ENCODE results near the gene CACHD1.

The CACHD1 gene

DNA sequence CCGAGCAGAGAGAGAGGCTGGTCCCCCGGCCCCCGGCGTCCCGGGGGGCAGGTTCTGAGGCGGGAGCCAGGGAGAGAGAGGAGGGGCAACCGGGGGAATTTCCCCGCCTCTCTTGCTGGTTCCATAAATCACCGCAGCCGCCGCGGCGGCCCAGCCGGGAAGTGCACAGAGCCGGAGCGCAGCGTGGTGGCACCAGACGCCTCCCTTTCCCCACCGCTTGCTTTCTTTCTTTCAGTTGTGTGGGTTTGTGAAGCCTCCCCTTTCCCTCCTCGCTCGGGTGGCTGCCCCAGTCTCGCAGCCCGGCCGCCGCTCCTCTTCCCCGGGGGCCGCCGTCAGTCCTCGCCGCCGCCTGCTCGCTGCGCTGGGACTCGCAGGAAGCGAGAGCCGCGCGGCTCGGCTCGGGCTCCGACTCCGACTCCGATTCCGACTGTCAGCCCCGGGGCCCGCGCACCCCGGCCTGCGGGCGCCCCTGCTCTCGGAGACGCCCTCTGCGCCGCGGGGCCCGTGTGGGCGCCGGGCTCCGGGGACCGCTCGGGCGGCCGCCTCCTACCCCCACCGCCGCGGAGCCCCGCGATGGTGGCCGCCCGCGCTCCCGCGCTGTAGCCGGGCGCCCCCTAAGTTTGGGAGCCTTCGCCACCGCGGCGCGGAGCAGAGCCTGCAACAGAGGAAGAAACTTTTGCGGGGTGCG is at the start of gene CACHD1:
TSS of gene CACHD1 (plus strand) at position 153 of the 688 bp plus-strand sequence. CDS start 616 bp downstream, outside the sequence.
- DNase-seq (ENCODE audit: low read depth, low spot score) = peak; percentile 10
- H3K27ac ChIP-seq = no peak within 1 kb of the TSS

DNA sequence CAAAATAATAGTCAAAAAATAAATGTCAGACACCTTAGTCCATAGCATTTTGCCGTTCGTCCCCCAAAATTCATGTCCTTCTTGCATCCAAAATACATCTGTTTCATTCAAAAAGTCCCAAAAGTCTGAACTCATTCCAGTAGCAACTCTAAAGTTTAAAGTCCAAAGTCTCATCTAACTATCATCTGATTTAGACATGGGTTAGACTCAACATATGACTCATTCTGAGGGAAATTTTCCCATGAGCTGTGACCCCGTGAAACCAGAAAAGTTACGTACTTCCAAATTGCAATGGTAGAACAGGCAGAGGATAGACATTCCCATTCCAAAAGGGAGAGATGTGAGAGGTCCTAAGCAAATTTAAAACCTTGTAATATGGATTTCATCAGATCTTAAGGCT is 48.6 kb upstream of the CACHD1 start:
- H3K27ac ChIP-seq = no peak overlapping the region
- no peak for DNase-seq (ENCODE audit: low read depth, low spot score)

DNA sequence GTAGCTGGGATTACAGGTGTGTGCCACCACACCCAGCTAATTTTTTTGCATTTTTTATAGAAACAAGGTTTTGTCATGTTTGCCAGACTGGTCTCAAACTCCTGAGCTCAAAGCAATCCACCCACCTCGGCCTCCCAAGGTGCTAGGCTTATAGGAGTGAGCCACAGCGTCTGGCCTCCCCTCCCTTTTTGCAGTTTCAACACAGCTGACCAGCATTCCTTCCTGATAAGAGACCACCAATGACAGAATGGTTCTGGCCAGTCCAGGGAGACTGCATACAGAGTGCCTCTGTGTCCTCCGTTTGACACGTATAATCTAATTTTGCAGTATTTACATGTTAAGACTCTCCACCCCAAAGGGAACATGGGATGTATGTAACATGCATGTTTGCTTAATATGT is 46.4 kb upstream of the CACHD1 start:
- no peak overlapping the region for H3K27ac ChIP-seq
- no peak for DNase-seq (ENCODE audit: low read depth, low spot score)

DNA sequence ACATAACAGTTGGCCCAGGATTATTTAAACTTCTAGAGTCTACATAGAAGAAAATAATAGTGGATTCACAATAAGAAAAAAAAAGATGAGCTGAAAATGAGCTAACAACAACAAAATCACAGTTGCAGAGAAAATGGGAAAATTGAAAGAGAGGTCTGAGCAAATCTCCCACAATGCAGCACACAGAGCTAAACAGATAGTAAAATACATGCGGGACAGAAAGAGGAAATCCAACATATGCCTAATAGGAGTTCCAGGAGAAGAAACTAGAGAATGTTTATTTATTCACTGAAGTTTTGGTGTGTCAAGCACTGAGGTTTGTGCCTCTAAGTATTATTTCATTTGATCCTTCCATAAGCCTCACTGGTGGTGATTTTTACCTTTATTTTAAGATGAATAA is 45.5 kb upstream of the CACHD1 start:
- no peak overlapping the region for H3K27ac ChIP-seq
- no peak for DNase-seq (ENCODE audit: low read depth, low spot score)

DNA sequence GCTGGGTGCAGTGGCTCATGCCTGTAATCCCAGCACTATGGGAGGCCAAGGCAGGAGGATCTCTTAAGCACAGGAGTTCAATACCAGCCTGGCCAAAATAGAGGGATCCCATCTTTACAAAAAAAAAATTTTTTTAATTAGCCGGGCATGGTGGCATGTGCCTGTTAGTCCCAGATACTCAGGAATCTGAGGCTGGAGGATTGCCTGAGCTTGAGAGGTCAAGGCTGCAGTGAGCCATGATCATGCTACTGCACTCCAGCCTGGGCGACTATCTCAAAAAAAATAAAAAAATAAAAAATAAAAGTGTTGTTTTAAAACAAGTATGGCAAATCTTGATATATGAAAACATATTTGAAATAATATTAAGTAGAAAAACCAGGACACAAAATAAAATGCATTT is 44.4 kb upstream of the CACHD1 start:
- no peak for DNase-seq (ENCODE audit: low read depth, low spot score)
- H3K27ac ChIP-seq = no peak overlapping the region

DNA sequence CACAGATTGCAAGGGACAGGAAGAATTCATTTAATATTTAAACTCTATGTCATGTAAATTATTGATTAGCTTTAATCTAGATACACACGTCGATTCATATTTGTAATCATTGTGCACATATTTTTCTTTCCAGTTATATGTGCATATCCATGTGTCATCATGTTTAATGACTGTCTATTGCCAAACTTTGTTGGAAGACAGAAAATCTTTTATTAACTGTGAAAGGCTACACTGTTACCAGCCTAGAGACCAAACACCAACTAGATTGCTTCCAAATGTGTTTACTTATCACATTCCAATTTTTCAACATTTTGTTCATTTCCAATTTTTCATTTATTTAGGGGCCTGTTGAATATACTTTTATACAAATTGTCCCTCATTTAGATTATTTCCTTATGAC is 43.2 kb upstream of the CACHD1 start:
- no peak for DNase-seq (ENCODE audit: low read depth, low spot score)
- H3K27ac ChIP-seq = no peak overlapping the region

DNA sequence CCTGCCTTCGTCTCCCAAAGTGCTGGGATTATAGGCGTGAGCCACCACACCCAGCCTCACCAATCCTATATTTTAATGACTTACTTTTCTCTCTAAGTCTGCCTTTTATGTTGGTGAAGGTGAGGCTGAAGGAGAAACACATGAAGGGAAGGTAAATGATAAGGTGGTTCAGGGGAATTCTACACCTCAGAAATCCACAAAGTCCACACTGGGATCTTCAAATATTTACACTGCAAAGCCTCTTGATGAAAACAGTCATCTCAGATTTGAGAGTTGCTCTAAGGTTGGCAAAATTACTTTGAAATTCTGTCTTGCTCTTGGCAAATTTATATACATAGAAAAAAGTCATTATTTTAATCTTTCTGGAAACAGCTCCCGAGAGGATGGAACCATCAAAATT is 42.0 kb upstream of the CACHD1 start:
- H3K27ac ChIP-seq = no peak overlapping the region
- DNase-seq (ENCODE audit: low read depth, low spot score) = no peak

DNA sequence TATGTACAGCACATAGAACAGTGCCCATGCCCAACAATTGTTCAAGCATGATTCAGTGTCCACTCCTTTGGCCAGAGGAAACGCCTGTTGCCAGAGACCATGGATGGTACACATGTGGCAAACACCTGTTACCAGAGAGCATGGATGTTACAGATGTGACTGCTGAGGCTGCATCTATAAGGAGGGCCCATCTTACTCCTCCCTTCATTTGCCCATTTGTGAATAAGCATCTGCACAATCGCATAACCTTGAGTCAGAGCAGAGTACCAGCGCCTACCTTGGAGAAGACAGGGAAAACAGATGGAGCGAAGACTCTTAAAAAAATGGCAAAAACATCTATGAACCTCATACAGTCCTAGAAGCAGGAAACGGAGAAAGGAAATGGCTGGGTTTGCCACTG is 36.6 kb upstream of the CACHD1 start:
- no peak overlapping the region for H3K27ac ChIP-seq
- DNase-seq (ENCODE audit: low read depth, low spot score) = no peak

DNA sequence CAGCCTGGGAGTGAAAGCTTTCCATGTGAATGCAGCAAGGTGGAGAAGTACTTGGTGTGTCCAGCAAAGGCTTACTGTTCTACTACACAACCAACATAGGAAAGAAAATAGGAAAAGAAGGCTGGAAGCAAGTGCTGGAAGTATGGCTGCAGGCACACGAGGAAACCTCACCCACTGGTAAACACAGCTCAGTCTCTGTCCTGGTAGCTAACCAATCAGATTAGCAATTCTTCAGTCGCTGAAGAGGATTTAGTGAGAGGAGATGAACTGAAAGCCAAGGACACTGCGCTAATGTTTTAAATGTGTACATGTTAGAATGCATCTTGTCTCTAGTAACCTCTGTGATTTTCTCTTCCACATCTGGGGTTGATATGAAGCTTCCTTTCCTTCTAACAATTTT is 36.2 kb upstream of the CACHD1 start:
- DNase-seq (ENCODE audit: low read depth, low spot score) = no peak
- H3K27ac ChIP-seq = no peak overlapping the region

DNA sequence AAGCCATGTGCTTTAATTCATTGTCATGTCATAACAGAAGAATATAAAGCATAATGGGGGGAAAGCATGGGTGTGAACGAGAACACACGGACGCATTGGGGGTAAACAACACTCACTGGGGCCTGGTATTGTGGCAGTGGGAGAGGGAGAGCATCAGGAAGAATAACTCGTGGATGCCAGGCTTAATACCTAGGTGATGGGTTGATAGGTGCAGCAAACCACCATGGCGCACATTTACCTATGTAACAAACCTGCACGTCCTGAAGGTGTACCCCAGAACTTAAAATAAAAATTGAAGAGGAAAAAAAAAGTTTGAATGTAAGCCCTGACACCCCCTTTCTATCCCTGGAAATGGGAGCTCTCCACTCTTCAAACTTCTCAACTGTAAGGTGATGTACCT is 34.9 kb upstream of the CACHD1 start:
- no peak for DNase-seq (ENCODE audit: low read depth, low spot score)

DNA sequence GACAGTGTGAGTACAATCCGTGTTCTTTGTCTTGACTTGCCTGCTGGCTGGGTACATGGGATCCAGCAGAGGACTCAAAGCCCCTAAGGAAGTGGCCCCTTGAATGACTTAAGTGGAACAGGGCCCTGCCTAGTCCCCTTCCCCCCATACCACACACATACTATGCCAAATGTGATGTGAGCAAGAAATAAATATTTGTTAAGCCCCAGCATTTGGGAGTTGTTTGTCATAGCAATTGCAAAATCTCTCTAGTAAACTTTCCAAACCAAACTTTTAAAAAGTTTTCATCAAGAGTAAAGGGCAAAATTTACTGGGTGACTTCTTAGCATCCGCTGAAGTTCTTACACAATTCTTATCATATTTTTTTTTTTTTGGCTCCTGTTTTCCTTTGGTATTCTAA is 32.5 kb upstream of the CACHD1 start:
- DNase-seq (ENCODE audit: low read depth, low spot score) = no peak
- no peak overlapping the region for H3K27ac ChIP-seq

More for the DNA sequence above, 34.9 kb upstream of the CACHD1 start:
- H3K27ac ChIP-seq = no peak overlapping the region

DNA sequence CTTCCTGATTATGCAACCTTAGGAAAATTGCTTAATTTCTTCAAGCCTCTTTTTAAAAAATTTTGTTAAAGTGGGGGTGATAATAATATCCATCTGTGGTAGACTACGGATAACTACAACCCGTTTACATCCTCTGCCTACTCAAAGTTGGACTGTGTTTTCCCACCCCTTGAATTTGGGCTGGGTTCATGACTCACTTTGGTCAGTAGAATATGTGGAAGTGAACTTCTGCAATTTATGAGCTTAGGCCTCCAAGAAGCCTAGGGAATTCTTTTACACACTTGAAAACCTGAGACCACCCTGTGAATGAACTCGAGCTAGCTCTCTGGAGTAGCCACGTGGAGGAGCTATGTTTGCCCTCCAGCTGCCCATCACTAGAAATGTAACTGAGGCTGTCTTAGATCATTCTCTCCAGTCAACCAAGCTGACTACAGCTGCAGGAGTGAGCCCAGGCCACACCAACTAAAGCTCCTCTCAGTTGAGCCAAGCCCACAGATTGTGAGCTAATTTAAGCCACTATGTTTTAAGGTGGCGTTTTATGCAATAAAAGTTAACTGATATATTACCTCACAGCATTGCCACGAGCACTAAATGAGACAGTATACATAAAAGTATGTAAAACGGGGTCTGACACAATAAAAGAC is 29.6 kb upstream of the CACHD1 start:
- no peak for DNase-seq (ENCODE audit: low read depth, low spot score)
- no peak overlapping the region for H3K27ac ChIP-seq

DNA sequence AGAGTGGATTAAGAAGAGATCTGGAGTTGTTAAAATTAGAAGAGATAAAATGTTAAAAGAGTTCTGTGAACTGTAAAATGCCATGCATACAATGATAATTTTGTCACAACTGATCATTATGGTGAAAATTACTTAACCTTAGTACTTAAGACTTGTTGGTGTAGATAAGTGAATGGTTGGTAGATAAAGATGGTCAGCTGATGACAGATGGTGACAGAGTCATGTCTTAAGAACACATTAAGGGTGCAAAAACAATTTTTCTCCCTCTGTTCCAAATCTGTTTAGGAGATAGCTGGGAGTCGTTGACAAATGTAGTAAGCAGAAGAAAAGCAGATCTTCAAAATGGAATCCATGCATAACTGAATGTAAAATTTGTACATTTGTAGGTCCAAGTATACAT is 18.5 kb upstream of the CACHD1 start:
- DNase-seq (ENCODE audit: low read depth, low spot score) = no peak
- no peak overlapping the region for H3K27ac ChIP-seq

DNA sequence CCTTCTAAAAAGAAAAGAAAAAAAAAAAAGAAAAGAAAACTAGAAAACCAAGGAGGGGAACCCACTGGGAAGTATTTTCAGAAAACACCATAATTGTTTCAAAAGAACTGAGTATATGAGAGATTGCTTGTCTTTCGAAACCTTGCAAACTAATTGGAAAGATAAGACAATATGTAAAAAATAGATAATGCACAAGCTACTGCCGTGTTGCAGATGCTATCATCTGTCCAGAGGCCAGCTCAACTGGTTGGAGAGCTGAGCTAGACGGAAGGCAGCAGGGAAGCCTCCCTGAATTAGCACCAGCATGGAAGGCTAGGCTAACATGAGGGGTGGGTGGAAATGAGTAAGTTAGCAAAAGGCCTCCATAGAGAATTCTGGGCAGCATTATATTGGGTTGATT is 16.2 kb upstream of the CACHD1 start:
- DNase-seq (ENCODE audit: low read depth, low spot score) = no peak
- no peak overlapping the region for H3K27ac ChIP-seq

DNA sequence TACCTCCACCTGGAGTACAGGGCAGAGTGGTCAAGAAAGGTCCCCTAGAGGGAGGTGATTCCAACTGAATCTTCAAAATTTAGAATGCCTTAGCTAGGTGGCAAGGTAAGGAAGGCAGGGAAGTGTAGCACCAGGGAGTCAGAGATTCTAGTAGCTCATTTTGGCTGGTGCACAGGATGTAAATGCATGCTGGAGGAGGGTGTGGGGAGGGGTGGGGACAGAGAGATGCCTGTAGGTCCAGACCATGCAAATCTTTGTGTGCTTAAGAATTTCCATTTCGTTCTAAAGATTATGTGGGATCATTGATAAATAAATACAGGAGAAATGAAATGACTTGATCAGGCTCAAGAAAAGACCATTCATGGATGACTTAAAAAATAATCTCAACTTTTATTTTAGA is 11.0 kb upstream of the CACHD1 start:
- no peak for DNase-seq (ENCODE audit: low read depth, low spot score)
- no peak overlapping the region for H3K27ac ChIP-seq

DNA sequence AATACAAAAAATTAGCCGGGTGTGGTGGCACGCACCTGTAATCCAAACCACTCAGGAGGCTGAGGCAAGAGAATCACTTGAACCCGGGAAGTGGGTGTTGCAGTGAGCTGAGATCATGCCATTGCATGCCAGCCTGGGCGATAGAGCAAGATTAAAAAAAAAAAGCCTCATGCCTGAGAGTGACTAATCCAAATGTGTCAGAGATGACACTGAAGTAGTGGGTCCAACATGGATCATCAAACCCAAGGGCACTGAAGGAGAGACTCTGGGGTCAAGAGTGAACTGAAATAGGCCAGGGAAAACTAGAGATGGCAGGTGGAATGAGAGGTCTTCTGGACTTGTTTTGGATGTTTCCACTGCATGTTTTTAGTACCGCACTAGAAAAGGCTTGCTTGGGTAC is 10.2 kb upstream of the CACHD1 start:
- no peak for DNase-seq (ENCODE audit: low read depth, low spot score)
- no peak overlapping the region for H3K27ac ChIP-seq

DNA sequence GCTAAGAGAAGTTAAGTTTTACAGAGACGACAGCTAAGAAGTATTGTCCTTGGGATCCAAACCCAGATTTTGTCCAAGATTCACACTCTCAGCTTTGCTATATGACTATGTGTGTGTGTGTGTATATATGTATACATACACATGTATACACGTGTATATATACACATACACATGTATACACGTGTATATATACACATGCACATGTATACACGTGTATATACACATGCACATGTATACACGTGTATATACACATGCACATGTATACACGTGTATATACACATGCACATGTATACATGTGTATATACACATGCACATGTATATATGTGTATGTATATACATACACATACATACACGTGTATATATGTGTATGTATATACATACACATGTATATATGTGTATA is 3.9 kb upstream of the CACHD1 start:
- no peak for DNase-seq (ENCODE audit: low read depth, low spot score)
- no peak overlapping the region for H3K27ac ChIP-seq

DNA sequence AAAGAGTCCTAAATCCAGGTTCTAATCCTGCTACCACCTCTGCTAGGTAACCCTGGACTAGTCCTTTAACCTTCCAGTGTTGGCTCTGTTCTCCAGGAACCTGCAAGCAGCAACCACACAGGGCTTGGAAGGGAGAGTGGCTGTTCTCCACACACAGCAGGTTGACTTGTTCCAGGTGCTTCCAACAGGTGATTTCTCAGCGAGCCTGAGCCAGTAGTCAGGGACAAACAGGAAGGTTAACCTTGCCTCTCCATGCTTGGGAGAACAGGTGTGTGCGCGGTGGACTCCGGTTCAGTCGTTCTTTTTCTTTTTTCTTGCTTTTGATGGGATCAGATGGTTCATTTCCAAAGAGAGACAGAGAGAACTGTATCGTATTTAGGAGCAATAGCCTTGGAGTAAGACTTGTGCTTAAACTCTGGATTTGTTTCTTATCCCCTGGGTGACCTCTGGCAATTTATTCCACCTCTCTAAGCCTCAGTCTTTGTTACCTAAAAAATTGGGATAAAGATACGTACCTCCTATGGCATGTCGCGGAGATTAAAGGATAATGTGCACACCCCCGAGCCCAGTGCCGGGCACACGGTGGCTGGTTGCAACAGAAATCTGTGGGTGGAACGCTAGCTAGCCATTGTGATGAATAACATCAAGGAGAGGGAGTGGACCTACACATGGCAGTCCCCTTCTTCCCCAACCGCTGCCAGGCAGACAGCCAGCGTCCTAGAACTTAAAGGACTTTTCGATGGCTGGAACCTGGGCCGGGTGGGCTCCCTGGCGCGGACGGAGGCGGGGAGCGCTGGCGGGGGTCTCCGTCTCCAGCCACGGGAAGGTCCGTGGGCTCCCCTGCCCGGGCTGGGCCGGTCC is 583 bp upstream of the CACHD1 start:
- no peak for DNase-seq (ENCODE audit: low read depth, low spot score)
- H3K27ac ChIP-seq = no peak overlapping the region

DNA sequence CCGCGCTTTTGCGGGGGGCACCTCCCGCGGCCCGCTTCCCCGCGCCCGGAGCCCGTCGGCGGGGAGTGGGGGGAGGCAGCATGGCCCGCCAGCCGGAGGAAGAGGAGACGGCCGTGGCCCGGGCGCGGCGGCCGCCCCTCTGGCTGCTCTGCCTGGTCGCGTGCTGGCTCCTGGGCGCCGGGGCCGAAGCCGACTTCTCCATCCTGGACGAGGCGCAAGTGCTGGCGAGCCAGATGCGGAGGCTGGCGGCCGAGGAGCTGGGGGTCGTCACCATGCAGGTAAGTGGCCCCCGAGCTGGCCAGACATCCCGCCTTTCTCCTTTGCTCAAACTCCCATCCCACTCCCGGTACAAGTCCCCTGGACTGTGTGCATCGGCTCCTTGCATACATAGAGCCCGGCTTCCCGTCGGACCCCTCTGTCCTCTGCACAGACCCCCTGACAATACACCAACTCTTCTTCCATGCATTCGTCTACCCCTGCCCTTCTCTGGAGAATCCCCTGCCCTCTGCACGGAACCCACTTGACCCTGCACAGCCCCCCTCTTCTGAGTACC is 812 bp downstream of the CACHD1 start:
- DNase-seq (ENCODE audit: low read depth, low spot score) = no peak
- H3K27ac ChIP-seq = no peak overlapping the region

DNA sequence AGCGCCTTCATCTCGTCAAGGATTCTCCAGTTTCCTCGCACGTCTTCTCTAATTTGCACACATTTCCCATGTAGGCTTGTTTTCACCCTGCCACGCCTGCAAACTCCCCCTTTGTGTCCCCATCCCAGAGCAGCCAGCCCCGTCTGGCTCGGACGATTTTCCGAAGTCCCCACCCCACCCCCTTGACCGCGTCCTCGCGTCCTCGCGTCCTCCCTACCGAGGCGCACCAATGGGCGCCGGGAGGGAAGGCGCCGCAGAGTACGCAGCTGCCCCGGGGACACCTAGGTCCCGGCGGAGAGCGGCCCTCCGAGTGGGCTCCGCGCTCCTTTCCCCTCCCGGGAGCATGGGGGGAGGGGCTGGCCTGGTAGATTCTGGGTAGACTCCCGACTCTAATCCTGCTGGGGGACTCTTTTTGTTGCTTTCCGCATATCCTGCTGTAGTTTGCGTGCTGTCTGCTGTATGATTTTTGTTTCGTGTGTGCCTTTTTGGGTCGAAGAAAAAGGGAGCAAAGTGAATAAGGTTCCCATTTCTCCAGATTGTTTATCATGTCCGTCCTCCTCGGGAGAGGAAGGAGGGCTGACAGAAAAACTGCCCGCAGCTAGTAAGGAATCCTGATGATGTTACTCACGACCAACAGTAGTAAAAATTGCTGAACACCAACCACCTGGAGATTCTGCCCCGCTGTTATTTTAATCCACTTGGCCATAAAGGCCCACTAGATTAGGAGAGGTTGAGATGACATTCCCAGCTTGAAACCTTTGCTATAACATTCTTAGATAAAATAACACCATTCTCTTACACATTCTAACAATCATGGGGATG is 1.5 kb downstream of the CACHD1 start:
- H3K27ac ChIP-seq = no peak overlapping the region
- no peak for DNase-seq (ENCODE audit: low read depth, low spot score)
